Measurements from ENCODE around the gene CCR3.

- TF ChIP-seq CTCF (IDR thresholded peaks at IDR 0.05) (no peak), POLR2A (IDR thresholded peaks at IDR 0.05) (no peak)
Measured at GRCh38 chr3:46200790-46201189, 41.5 kb upstream of the CCR3 start.

Measured in tibial nerve (tissue), 3 donors.